PFSK-1 (cell line): Measurements from ENCODE around the gene ELF2.

Experiments
- FOXP2 ChIP-seq: optimal IDR thresholded peaks from 2 replicates; pipeline ENCODE3; 2011; ENCODE audit warnings: borderline replicate concordance, control low read depth, inconsistent platforms; ENCODE audit not compliant: insufficient read depth; ENCODE audit errors: extremely low read length, extremely low read depth
- POLR2AphosphoS5 ChIP-seq: IDR thresholded peaks from 2 replicates; pipeline ENCODE4 v1.6.1; 2012; ENCODE audit warnings: low read depth, mild to moderate bottlenecking, control low read depth, low read length, moderate library complexity
- REST ChIP-seq, 2 experiments: IDR thresholded peaks; 2 replicates each; pipeline versions ENCODE4 v1.6.1 to v1.8.0; 2011 to 2012; ENCODE audit warnings: low read depth in 2 of 2, low read length in 2 of 2, control low read depth in 1 of 2, inconsistent platforms in 1 of 2, mild to moderate bottlenecking in 1 of 2, moderate library complexity in 1 of 2; ENCODE audit not compliant: insufficient read depth in 1 of 2
- SIN3A ChIP-seq: IDR thresholded peaks from 2 replicates; pipeline ENCODE4 v1.6.1; 2012; ENCODE audit warnings: mild to moderate bottlenecking, low read length, moderate library complexity, borderline replicate concordance; ENCODE audit not compliant: insufficient read depth
- TAF1 ChIP-seq: IDR thresholded peaks from 2 replicates; pipeline ENCODE4 v1.6.1; 2012; ENCODE audit warnings: low read length, control low read depth, borderline replicate concordance; ENCODE audit not compliant: insufficient read depth

Gene ELF2

GRCh38 chr4:139025841-139026240 is 151.2 kb downstream of the ELF2 start:
- TF ChIP-seq REST (IDR thresholded peaks at IDR 0.05; ENCODE audit: insufficient read depth in 1 of 2, low read depth in 2 of 2, low read length in 2 of 2): no peak
- TF ChIP-seq SIN3A: no peak
- TF ChIP-seq FOXP2: no peak
- no peak for TF ChIP-seq TAF1
- TF ChIP-seq POLR2AphosphoS5: no peak

- TF ChIP-seq TAF1 (no peak), REST (IDR thresholded peaks at IDR 0.05; ENCODE audit: insufficient read depth in 1 of 2, low read depth in 2 of 2, low read length in 2 of 2) (no peak), SIN3A (no peak), POLR2AphosphoS5 (no peak), FOXP2 (no peak)
Observed at GRCh38 chr4:139024686-139025085, 152.3 kb downstream of the ELF2 start.

GRCh38 chr4:139022835-139023234 is 154.2 kb downstream of the ELF2 start:
- TF ChIP-seq FOXP2 (no peak), SIN3A (no peak), REST (IDR thresholded peaks at IDR 0.05; ENCODE audit: insufficient read depth in 1 of 2, low read depth in 2 of 2, low read length in 2 of 2) (no peak), TAF1 (no peak), POLR2AphosphoS5 (no peak)

- TF ChIP-seq POLR2AphosphoS5 (no peak), TAF1 (no peak), SIN3A (no peak), FOXP2 (no peak), REST (IDR thresholded peaks at IDR 0.05; ENCODE audit: insufficient read depth in 1 of 2, low read depth in 2 of 2, low read length in 2 of 2) (no peak)
Observed at GRCh38 chr4:139020384-139020783, 156.6 kb downstream of the ELF2 start.
